HG02678 (cell line): Measurements from ENCODE around the gene TRIM16.
"Not testable (repeated sequence)": the region's sequence is repeated elsewhere in the genome, so short reads cannot be mapped to it uniquely, and the experiment has no call there.

Source experiments
- ATAC-seq: cut with Tn5 transposase; IDR thresholded peaks from one replicate; pipeline ENCODE4 v1.9.1; 2021; ENCODE audit warnings: mild to moderate bottlenecking, moderate library complexity; ENCODE audit not compliant: unreplicated experiment

Gene TRIM16

DNA sequence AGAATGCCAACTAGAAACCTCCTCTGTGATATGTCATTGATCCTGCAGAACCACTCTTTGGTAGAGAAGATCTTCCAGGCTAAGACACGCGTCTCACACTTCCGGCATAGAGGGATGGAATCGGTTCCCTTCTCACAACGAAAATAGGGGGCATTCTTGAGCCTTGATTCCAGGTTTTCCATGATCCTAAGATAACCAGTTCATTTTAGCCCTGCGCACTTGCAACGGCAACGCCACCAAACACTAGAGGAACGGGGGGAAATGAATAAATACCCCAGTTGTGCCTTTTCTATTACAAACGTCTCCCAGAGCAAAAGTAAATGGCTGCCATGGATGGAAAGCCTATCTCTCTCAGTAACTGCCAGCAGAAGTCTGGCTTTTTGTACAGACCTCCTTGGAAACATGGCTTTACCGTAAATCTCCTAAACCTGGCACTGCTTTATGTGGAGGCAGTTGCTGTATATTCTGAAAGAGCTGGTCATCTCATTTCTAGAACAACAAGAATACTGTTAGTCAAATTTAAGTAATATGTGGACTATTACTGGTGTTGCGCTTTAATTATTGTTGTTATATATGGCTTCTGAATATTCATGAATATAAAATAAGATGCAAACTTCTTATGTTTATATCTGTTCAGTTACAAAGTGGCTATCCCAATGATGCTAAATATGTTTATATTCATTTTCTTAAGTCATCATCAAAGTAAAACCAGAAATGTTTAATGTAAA, 64.6 kb downstream of the TRIM16 start, which contains the start of gene FBXW10B:
FBXW10B (minus strand) TSS at position 374 of the 728 bp plus-strand sequence; CDS start at position 182, 192 bp downstream.
- not testable (repeated sequence) for ATAC-seq

DNA sequence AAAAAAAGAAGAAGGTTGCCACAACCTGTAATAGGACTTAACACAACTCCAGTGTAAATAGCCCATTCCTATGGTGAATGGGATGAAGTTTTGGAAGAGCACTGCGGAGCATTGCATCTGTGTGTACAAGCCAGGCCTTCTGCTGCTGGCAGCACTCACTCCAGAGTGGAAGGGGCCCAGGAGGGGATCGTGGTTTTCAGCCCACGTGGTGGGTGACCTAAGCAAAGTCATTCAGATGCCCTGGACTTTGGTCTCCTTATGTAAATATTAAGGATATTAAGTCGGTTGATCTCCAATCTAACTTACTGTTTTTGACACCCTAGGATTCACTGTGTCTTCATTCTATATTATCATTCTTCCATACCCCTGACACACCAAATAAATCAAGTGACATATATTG, 67.3 kb downstream of the TRIM16 start:
- ATAC-seq = not testable (repeated sequence)

DNA sequence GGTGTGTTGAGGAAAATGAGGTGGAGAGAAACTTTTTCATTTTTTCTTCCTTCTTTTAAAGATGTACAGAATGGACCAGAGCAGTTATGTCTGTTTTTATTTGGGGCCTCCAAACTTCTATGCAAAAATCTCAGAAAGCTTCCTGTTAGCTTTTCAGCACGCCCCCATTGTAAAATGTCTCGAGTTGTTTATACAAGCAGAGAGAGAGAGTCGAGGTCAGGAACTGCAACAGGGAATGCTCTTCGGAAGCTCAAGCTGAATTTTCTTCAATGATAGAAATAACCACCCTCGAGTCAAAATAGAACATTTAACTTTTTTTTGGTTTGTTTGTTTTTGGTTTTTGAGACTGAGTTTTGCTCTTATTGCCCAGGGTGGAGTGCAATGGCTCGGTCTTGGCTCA, 68.3 kb downstream of the TRIM16 start:
- ATAC-seq = not testable (repeated sequence)

DNA sequence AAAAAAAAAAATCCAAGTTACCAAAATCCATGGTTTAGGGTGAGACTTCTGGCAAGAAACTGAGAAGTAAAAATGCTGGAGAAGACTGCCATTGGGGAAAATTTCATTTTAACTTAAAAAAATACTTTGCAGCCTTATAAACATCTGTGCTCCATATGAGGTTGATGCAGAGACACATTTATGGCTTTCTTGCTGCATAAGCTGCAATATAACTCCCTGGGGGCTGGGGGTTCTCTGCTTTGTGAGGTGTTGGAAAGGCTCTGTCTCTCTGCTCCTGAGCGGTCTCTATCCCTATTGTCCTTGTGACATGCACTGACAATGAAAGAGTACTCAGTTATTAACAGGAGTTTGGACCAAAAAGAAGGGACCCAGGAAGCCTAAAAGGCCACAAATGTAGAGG, 71.0 kb downstream of the TRIM16 start:
- ATAC-seq = not testable (repeated sequence)

DNA sequence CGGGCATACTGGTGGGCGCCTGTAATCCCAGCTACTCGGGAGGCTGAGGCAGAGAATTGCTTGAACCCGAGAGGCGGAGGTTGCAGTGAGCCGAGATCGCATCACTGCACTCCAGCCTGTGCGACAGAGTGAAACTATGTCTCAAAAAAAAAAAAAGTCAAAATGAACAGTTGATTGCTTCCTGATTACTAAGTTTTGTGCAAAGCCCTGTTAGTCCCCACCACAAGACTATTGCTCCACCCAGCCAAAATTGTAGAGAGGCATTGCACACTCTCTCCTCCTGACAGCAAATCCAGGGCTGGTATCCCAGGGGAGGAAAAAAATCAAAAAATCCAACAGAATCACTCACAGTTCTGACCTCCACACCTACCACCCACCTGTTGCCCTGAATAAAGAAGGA, 91.2 kb downstream of the TRIM16 start:
- ATAC-seq = not testable (repeated sequence)

DNA sequence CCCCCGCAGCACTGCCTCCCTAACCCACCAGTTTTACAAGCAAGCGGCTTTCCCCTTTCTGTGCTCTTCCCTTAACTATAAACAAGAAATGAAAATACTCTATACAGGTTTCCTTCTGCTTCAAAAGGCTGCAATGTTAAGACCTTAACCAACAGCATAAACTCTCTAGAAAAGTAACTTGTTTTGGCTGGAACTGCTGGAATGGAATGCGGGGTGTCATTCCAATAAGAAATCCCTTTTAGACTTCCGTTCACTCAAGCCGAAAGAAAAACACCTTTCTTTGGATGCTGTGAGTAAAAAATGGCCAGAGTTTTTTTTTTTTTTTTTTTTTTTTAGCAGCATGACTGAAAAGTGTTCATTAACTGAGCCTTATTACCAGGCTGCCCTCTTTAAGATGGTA, 92.1 kb downstream of the TRIM16 start:
- not testable (repeated sequence) for ATAC-seq

DNA sequence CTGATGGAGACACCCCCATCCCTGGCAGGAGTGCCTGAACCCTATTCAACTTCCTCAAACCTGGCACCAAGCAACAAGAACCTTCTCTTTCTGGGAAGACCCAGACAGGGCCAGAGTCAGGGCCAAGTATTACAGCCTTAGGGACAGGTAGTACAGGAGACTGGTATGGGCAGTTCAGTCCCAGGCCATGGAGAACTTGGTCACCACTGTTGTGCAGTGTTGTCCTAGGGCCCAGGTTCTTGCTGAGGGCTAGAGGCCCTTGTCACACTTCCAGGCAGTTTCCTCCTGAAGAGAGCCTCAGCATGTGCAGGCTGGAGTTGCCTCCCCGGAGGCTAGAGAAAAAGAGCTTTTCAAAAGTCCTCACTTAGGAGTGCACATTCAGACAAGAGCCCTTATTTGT, 93.3 kb downstream of the TRIM16 start:
- not testable (repeated sequence) for ATAC-seq

DNA sequence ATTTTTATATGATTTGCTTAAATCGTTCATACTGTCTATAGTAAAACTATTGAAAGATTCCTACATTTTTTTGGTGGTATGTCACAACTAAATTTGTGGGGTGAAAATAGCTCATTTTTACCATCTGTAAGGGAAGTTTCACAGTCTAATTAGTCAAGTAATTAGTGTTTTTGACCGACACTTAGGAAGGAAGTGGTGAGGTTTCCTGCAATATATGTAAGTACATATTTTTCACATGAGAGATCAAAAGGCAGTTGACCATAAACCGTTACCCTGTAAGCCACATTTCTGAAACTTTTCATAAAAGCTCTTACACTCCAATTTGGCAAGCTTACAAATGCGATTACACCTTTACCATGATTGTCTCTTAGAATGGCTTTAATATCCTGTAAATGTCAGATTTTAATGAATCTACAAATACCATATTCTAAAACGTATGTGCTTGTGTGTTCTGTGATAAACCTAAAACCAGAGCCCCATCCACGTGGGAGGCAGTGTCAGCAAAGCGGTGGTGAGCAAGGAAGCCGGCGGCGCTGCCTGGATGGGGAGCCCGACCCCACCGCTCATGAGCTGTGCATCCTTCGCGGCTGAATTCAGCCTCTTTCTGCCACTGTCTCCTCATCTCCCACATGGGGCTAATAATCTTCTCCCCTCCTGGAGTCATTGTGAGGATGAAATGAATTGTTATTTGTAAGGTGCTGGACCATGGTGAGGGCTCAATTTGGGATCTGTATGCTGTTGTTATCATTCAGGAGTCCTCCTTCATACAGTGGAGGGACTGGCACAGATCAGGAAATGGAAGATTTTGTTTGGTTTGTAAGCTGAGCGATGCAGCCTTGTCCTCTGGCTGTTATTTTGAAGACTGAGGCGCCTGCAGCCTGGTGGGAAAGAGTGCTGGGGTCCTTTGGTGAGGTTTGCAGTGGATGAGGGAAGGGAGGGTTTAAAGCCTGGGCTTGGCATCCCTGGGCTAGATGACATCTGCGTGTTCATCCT, 94.3 kb downstream of the TRIM16 start:
- ATAC-seq = peak; percentile 69

DNA sequence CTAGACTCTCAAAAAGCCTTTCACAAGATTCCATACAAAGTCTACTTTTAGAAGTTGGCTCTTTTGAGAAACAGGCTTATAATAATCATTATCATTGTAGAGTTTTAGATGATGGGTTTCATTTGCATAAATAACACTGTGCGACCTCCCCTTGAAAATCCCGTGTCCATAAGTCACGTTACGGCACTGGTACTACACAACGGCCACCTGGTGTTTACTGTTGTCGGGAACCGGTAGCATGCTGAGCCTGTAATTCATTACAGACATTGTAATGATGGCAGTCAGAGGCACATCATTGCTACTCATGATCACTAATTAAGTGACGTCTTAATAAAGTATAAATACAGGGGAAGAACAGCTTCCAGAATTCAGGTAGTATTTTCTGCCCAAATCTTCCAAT, 96.1 kb downstream of the TRIM16 start:
- not testable (repeated sequence) for ATAC-seq

DNA sequence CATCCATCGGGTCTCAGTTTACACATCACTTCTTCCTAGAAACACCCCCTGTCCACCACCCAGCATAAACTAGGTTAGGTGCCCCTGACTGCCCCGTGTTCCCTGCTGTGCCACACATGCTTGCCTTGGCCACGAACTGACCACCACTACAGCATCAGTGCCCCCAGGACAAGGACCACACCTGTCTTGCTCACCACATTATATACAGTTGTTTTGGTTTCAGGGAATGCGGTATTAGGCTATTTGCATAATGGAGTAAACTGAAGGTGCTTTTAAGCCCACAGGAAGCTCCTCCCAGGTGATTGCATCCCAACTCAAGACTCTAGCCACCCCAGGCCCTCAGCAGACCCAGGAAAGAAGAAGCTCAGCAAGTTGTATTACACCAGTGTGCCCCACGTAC, 100.8 kb downstream of the TRIM16 start:
- not testable (repeated sequence) for ATAC-seq

DNA sequence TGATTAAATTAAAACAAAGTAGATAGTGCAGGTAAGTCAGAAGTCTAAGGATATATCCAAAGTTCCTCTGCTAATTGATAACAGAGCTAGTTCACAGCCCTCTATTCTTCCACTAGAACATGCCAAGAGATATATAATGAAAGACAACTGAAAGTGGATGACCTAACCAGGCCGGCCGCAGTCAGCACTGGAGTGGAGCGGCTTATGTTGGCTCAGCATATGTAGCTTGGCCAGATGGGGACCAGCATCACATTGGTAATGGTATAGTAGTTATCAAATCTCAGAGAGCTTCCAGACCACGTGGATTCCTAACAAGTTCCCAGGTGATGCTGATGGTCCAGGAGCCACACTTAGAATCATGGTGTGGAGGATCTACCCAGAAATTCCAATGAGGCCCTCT, 102.6 kb downstream of the TRIM16 start:
- not testable (repeated sequence) for ATAC-seq
